DMS79 (cell line): ENCODE measurements around the gene CTNNBIP1.
"Not testable (repeated sequence)": the region's sequence is repeated elsewhere in the genome, so short reads cannot be mapped to it uniquely, and the experiment has no call there.

Experiments used
- DNase-seq: peaks from one replicate; lab custom pipeline; 2025; lab: John Stamatoyannopoulos, UW

Gene CTNNBIP1

GRCh38 chr1:9910076-9910422 lies at the start of gene CTNNBIP1:
Gene CTNNBIP1 (minus strand): TSS chr1:9910269. CDS start chr1:9872064, 38,205 bp downstream.
- DNase-seq, result no peak

- no peak for DNase-seq
Observed at GRCh38 chr1:9957726-9958125, 47.7 kb upstream of the CTNNBIP1 start.

GRCh38 chr1:9946315-9946714 lies 36.2 kb upstream of the CTNNBIP1 start:
- DNase-seq, result no peak

GRCh38 chr1:9942939-9943788 lies 33.1 kb upstream of the CTNNBIP1 start, which contains the start of the genes LZIC and NMNAT1:
Gene LZIC (minus strand): TSS chr1:9943391. CDS start chr1:9936619, 6,772 bp downstream.
Gene NMNAT1 (plus strand): TSS chr1:9943475. CDS start chr1:9972074, 28,599 bp downstream.
- peak; percentile 80 for DNase-seq

GRCh38 chr1:9942399-9942938 lies 32.4 kb upstream of the CTNNBIP1 start:
- peak; percentile 20 for DNase-seq

GRCh38 chr1:9929431-9930385 lies 19.6 kb upstream of the CTNNBIP1 start:
- no peak for DNase-seq

GRCh38 chr1:9927259-9927658 lies 17.2 kb upstream of the CTNNBIP1 start:
- DNase-seq, result no peak

- DNase-seq, result no peak
Observed at GRCh38 chr1:9922342-9922741, 12.3 kb upstream of the CTNNBIP1 start.

- DNase-seq, result no peak
Observed at GRCh38 chr1:9920606-9921005, 10.5 kb upstream of the CTNNBIP1 start.

GRCh38 chr1:9917901-9918300 lies 7.8 kb upstream of the CTNNBIP1 start:
- DNase-seq, result no peak

- not testable (repeated sequence) for DNase-seq
Observed at GRCh38 chr1:9917495-9917894, 7.4 kb upstream of the CTNNBIP1 start.

- no peak for DNase-seq
Observed at GRCh38 chr1:9916452-9916851, 6.4 kb upstream of the CTNNBIP1 start.

GRCh38 chr1:9914610-9914937 lies 4.5 kb upstream of the CTNNBIP1 start:
- DNase-seq, result no peak

GRCh38 chr1:9912264-9912936 lies 2.3 kb upstream of the CTNNBIP1 start:
- DNase-seq, result no peak

- peak; percentile 98 for DNase-seq
Observed at GRCh38 chr1:9910423-9911178, 532 bp upstream of the CTNNBIP1 start.

- peak; percentile 35 for DNase-seq
Observed at GRCh38 chr1:9909234-9910046, 629 bp downstream of the CTNNBIP1 start.

- no peak for DNase-seq
Observed at GRCh38 chr1:9908871-9909233, 1.2 kb downstream of the CTNNBIP1 start.

GRCh38 chr1:9907441-9907840 lies 2.6 kb downstream of the CTNNBIP1 start:
- no peak for DNase-seq

- no peak for DNase-seq
Observed at GRCh38 chr1:9906466-9906865, 3.6 kb downstream of the CTNNBIP1 start.

- no peak for DNase-seq
Observed at GRCh38 chr1:9905010-9905409, 5.1 kb downstream of the CTNNBIP1 start.
